HG03095 (cell line): ENCODE results near the gene TAS2R7.
"Not testable (repeated sequence)": the region's sequence is repeated elsewhere in the genome, so short reads cannot be mapped to it uniquely, and the experiment has no call there.

ENCODE experiments used
- ATAC-seq: cut with Tn5 transposase; IDR thresholded peaks from one replicate; pipeline ENCODE4 v1.9.1; 2021; ENCODE audit warnings: moderate library complexity; ENCODE audit not compliant: unreplicated experiment

Gene TAS2R7

GRCh38 chr12:10802587-10802986 is at the start of gene TAS2R7:
Gene TAS2R7, minus strand, starts transcription at chr12:10802627. Its CDS starts 57 bp downstream, at chr12:10802570.
- no peak for ATAC-seq

DNA sequence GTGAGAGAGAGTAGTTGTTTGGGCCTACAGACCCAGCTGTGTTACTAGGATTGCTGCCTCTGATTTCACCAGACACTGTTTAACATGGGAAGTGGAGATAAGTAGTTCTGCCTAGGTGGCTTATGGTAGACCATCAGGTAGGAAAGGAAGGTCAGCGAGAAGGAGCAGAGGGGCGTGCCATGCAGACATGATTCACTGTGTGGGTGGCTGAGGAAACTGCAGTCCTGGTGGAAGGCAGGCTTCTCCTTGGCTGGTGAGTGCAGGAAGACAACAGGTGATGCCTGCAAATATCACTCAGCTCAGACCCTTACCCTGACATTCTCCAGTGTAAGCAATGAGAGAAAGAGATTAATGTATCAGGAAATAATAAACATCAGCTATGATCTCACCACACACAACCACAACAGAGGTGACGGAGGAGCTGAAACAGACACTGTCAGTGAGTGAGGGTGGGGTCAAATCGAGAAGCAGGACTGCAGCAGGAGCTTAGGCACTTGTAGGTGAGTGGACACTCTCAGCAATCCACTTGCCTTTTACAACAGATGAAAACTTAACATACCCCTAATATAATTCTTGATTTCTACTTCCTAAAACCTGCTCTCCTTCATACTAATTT is 48.9 kb upstream of the TAS2R7 start:
- ATAC-seq: no peak

DNA sequence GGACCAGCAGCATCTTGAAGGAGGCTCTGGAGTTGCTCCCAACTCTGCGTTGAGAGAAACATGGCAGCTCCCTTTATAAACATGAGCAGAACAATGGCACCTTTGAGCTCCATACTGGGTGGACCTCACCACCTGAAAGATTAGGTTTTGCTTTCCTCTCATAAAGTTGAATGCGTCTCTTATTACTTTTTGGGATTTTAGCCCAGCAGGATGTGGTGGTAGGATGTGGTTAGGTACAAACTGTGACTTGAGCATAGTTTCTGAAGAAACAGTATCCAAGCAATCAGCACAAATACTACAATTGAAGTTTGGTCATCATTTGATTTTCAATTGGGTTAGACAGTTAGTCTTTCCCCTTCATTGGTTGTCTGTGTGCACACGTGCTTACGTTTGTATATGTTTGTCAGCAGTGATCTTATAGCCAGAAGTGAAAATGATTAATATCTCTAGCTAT is 47.0 kb upstream of the TAS2R7 start, which contains the start of gene PRR4:
TSS of gene PRR4 (minus strand) at position 51 of the 454 bp plus-strand sequence. CDS start at position 13, 38 bp downstream.
- no peak for ATAC-seq

GRCh38 chr12:10847744-10848143 is 45.3 kb upstream of the TAS2R7 start:
- ATAC-seq: no peak

DNA sequence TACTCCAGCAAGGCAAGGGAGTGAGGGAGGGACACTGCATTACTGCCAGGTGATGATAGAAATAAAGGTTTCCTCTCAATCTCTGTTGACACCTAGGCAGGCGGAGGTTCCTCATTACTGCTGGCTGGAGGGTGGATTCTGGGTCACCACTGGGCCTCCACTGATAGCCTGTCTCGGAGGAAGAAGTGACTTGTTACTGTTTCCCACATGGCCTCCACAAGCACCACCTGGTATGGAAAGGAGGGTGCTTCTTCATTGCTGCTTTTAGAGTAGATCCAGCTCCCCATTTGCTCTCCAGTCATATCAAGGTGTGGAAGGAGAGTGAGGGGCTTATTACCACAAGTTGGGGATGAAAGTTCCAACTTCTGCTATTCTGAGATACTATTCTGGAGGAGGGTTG is 40.4 kb upstream of the TAS2R7 start:
- ATAC-seq: no peak

DNA sequence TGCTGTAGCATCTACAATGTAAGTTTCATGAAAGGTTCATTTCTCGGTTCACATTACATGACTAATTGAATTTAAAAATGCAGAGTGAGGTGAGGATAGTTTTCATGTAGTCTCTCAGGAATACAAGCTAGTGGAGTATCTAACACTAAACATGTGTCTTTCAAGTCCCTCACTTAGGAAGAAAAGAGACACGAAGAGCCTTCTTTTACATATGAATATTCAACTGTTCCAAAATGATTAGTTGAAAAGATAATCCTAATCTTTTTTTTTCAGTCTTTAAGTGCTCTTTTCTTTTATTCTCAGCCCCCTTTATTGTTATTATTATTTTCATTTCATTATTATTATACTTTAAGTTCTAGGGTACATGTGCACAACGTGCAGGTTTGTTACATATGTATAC is 36.0 kb upstream of the TAS2R7 start:
- no peak for ATAC-seq

DNA sequence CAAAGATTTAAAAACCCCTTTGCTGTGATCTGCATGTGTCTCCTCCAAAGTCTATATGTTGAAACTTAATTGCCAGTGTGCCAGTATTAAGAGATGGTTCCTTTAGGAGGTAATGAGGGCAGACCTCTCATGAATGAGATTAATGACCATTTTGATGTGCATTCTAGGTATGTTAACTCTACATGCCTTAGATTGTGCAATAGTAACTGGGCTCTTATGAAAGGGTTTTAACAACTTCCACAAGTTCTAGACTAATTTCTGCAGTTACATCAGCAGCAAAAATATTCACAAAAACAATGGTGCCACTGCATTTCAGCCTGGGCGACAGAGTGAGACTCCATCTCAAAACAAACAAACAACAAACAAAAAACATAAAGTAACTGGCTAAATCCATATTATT is 27.6 kb upstream of the TAS2R7 start:
- no peak for ATAC-seq

DNA sequence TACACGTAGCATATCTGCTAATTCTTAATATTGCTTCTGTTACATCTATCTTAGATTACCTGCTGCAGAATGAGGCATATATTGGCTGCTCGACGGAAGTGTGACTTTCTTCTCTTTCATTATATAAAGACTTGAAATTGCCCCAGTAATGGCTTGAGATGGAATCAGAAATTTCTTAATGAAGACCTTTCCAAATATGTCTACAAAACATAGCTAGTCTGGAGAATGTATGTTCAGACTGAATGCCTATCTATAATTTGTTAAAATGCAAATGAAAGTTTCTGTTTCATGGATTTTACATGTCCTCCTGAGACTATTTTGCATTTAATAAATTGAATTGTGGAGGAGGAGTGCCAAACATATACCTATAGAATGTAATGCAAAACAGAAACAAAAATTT is 23.8 kb upstream of the TAS2R7 start, which contains the start of gene TAS2R10:
TSS of gene TAS2R10 (minus strand) at position 101 of the 400 bp plus-strand sequence. CDS start at position 12, 89 bp downstream.
- ATAC-seq: no peak

DNA sequence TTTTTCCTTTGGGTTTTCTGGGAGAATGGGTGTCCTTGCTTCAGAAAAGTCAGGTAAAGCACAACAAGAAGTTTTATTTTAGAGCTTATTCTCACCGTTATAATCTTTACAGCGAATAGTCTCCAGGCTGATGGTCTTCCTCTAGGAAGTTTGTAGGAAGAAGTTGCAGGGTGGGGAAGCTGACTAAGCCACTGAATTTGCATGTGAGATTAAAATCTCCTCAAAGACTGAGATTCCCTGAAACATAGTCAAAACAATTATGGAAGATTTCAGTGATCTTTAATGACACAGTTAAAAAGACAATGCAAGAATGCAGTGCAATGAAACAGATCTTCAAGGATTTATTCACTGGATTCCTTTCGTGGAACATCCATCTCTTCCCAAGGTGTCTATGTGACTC is 22.5 kb upstream of the TAS2R7 start:
- no peak for ATAC-seq

- ATAC-seq: no peak
These were observed 9.6 kb upstream of the TAS2R7 start for GRCh38 chr12:10811883-10812536.

DNA sequence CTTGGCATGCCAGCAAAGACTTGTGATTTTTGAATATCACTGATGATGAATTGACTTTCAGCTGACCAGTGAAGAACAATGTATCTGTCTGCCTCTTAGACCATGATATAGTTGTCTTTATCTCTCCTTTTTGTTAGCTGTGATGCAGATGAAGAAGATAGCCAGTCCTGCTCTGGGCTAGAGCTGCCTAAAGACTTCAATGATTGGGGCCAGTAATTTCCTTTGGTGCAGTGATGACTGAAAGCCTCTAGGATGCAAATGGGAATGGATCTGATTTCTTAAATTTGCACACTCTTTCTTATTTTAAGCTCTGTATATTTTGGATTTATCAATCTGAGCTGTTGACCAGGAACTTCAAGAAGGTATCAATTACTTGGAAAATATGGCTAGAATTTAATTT is 7.6 kb upstream of the TAS2R7 start, which contains the start of gene TAS2R9:
TSS of gene TAS2R9 (minus strand) at position 101 of the 400 bp plus-strand sequence. CDS start at position 8, 93 bp downstream.
- ATAC-seq: no peak

- ATAC-seq: no peak
These were observed 4.8 kb upstream of the TAS2R7 start, which contains the start of gene TAS2R8 for GRCh38 chr12:10807186-10807585. Gene TAS2R8, minus strand, starts transcription at chr12:10807286. Its CDS starts 306 bp downstream, at chr12:10806980.

DNA sequence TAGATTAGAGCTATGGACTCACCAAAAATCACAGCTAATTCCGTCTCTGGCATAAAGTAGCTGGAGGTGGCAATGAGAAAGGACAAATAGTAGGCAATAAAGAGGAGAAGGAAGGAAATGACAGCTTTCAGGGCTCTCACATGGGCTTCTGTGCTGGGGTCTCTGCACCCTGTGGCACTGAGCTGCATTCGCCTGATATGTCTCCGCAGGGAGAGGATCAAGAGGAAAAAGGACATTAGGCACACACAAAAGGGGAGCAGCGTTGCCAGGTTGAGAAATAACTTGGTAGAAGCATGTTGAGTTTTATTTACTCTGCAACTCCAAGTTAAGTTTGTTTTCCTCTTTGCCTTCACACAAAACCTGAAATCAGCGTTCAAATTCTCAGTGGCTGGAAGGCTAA is 686 bp downstream of the TAS2R7 start:
- ATAC-seq: no peak

GRCh38 chr12:10794222-10794621 is 8.2 kb downstream of the TAS2R7 start:
- no peak for ATAC-seq

- not testable (repeated sequence) for ATAC-seq
These were observed 10.7 kb downstream of the TAS2R7 start for GRCh38 chr12:10791769-10792168.

- no peak for ATAC-seq
These were observed 19.2 kb downstream of the TAS2R7 start for GRCh38 chr12:10783252-10783651.

GRCh38 chr12:10779103-10779502 is 23.3 kb downstream of the TAS2R7 start:
- no peak for ATAC-seq

DNA sequence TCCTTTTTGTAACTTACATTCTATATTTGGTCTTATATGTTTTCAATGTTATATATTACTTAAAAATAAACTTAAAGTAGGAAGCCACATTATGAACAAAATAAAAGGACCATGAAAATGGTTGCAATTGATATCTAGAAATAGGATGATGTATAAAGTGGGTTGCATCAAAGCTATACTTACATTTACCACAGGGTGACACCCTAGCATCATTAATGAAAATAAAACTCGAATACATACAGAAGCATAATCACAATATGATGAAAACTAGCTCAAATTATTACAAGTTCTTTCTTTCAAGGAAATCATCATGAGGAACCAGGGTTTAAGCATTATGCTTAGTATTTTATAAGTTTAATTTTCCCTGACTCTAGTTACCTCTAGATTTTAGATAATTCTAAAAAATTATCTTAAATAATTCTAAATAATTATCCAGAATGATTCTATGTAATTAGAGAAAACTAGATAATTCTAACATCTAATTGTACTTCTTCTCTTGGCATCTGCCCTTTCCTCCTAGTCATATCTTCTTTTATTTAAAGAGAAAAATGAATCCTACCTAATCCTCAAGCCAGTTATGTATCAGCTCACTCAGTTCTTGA is 31.2 kb downstream of the TAS2R7 start:
- ATAC-seq: no peak

GRCh38 chr12:10759657-10760056 is 42.8 kb downstream of the TAS2R7 start:
- no peak for ATAC-seq

GRCh38 chr12:10756194-10756593 is 46.2 kb downstream of the TAS2R7 start:
- no peak for ATAC-seq

GRCh38 chr12:10753059-10753458 is 49.4 kb downstream of the TAS2R7 start:
- ATAC-seq: no peak
